K562 (cell line): ENCODE results near the gene LTBP1. TPM values are rescaled to one million over a fixed set of nuclear protein-coding genes. Genes with fewer than 3 reads are reported as not detected.

Experiments used
- ARID1B ChIP-seq: fragments of 450-650 bp; IDR thresholded peaks from 2 replicates; pipeline ENCODE4 v1.6.1; 2016; ENCODE audit warnings: antibody characterized with exemption, mild to moderate bottlenecking, inconsistent platforms
- ASH1L ChIP-seq: fragments of 450-650 bp; IDR thresholded peaks from 2 replicates; pipeline ENCODE4 v1.6.1; 2018; ENCODE audit warnings: borderline replicate concordance, mild to moderate bottlenecking, low read depth; ENCODE audit not compliant: partially characterized antibody
- CGGBP1 ChIP-seq: fragments of 250-450 bp; sonication (Bioruptor Pico); IDR thresholded peaks from 2 replicates; pipeline ENCODE4 v1.9.0; 2021; ENCODE audit warnings: mild to moderate bottlenecking
- CHCHD3 ChIP-seq: fragments of 250-450 bp; sonication (Bioruptor Pico); IDR thresholded peaks from 2 replicates; pipeline ENCODE4 v2.1.2; 2022; ENCODE audit warnings: mild to moderate bottlenecking
- FOSL1 ChIP-seq: fragments of 200-800 bp; sonication (Bioruptor generic); conservative IDR thresholded peaks from 2 replicates; pipeline ENCODE4 v1.6.1; 2016; ENCODE audit warnings: missing genetic modification characterization, missing compliant biosample characterization
- SRSF9 ChIP-seq: fragments of 200-400 bp; formaldehyde crosslinking; IDR thresholded peaks from 2 replicates; pipeline ENCODE4 v1.6.1; 2017; ENCODE audit warnings: low read depth, low read length, borderline replicate concordance
- TRIM24 ChIP-seq, 2 experiments: fragments of 450-650 bp; IDR thresholded peaks; 2 replicates each; pipeline ENCODE4 v1.6.1; 2016
- ZBTB26 ChIP-seq: fragments of 450-650 bp; formaldehyde crosslinking; IDR thresholded peaks from 2 replicates; pipeline ENCODE4 v1.4.0; 2022; ENCODE audit warnings: missing genetic modification characterization
- ZNF41 ChIP-seq: fragments of 250-450 bp; sonication (Bioruptor Pico); conservative IDR thresholded peaks from 2 replicates; pipeline ENCODE4 v1.4.0; 2020; ENCODE audit warnings: mild to moderate bottlenecking
- polyA plus RNA-seq, 8 experiments: library from polyadenylated mRNA; depleted of rRNA in 4 of 8; stranded (reverse) in 5 of 8; unstranded in 3 of 8; fragments of >200 nt; fragmentation: Nextera tagmentation in 2 of 8; fragmentation: Illumina TruSeq in 1 of 8; extraction: Ambion mirVana in 2 of 8; extraction: Trizol in 1 of 8; gene quantifications; 2 replicates each; pipeline versions ENCODE4 v1.2.1 to v1.2.3, GENCODE V29; 2011 to 2014; ENCODE audit warnings: inconsistent platforms in 1 of 8, missing spikeins in 1 of 8
- total RNA-seq, 7 experiments: library from RNA; depleted of rRNA in 6 of 7; stranded (reverse); fragments of >200 nt in 6 of 7; fragmentation: Illumina TruSeq in 2 of 7; extraction: Trizol in 2 of 7; gene quantifications; 2 replicates each; pipeline versions ENCODE4 v1.2.1 to v1.2.3, GENCODE V29; 2011 to 2021; ENCODE audit warnings: low replicate concordance in 1 of 7
- TF ChIP-seq, protein P1 (sequence below): fragments of 250-450 bp; sonication (Bioruptor Pico); IDR thresholded peaks from 2 replicates; pipeline ENCODE4 v1.8.0; 2021; ENCODE audit warnings: mild to moderate bottlenecking, moderate library complexity
- TF ChIP-seq, protein P2 (sequence below): fragments of 450-650 bp; IDR thresholded peaks from 2 replicates; pipeline ENCODE4 v1.6.1; 2016; ENCODE audit warnings: low read depth, mild to moderate bottlenecking, moderate library complexity
- TF ChIP-seq, protein P3 (sequence below): fragments of 450-650 bp; formaldehyde crosslinking; IDR thresholded peaks from 2 replicates; pipeline ENCODE4 v1.4.0; 2020; ENCODE audit warnings: mild to moderate bottlenecking, mixed read lengths
- TF ChIP-seq, protein P4 (sequence below): fragments of 250-450 bp; sonication (Bioruptor Pico); IDR thresholded peaks from 2 replicates; pipeline ENCODE4 v1.5.0; 2022; ENCODE audit warnings: mild to moderate bottlenecking
- TF ChIP-seq, protein P5 (sequence below), 2 experiments: fragments of 450-650 bp; IDR thresholded peaks; 2 replicates each; pipeline ENCODE4 v1.6.1; 2018; ENCODE audit warnings: mild to moderate bottlenecking in 2 of 2, low read depth in 1 of 2; ENCODE audit not compliant: partially characterized antibody in 2 of 2

Gene LTBP1
- total and polyA plus RNA-seq, 9 of the 15 experiments (the other 6 are each of a cell fraction or from before 2014, with no cell fraction given), result 3.6 to 16.4 (median 8.5) TPM

DNA sequence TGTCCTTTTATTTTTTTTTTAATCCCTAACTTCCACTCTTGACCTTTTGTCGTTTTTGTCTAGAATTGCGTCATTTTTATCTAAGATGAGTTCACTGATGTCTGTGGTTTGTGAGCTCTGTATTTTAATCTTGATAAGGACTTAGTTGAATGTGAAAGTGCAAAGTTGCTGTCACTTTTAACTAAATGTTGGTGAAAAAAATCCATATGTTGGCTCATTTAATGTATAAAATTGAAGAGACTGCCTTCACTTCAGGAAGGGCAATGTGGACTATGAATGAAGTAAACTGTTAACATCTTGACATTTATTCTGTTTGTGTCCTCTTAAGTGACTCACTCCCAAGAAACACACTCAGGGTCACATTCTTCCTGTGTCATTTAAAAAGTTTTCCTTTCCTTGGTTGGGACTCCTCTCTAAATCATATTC is 273.1 kb downstream of the LTBP1 start (continued):
- TF ChIP-seq ASH1L (no peak), SRSF9 (no peak), CGGBP1 (no peak), ZBTB26 (CRISPR knock-in tag) (no peak), TRIM24 (IDR thresholded peaks at IDR 0.05) (peak; percentile 31 to 55; a peak in 2 of 4 replicates), ZNF41 (no peak), ARID1B (peak; percentile 57), CHCHD3 (no peak), FOSL1 (tag) (peak; percentile 81)
- TF ChIP-seq, protein P1, sequence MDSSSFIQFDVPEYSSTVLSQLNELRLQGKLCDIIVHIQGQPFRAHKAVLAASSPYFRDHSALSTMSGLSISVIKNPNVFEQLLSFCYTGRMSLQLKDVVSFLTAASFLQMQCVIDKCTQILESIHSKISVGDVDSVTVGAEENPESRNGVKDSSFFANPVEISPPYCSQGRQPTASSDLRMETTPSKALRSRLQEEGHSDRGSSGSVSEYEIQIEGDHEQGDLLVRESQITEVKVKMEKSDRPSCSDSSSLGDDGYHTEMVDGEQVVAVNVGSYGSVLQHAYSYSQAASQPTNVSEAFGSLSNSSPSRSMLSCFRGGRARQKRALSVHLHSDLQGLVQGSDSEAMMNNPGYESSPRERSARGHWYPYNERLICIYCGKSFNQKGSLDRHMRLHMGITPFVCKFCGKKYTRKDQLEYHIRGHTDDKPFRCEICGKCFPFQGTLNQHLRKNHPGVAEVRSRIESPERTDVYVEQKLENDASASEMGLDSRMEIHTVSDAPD, result no peak
- TF ChIP-seq, protein P2, sequence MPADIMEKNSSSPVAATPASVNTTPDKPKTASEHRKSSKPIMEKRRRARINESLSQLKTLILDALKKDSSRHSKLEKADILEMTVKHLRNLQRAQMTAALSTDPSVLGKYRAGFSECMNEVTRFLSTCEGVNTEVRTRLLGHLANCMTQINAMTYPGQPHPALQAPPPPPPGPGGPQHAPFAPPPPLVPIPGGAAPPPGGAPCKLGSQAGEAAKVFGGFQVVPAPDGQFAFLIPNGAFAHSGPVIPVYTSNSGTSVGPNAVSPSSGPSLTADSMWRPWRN, result no peak
- TF ChIP-seq, protein P3, sequence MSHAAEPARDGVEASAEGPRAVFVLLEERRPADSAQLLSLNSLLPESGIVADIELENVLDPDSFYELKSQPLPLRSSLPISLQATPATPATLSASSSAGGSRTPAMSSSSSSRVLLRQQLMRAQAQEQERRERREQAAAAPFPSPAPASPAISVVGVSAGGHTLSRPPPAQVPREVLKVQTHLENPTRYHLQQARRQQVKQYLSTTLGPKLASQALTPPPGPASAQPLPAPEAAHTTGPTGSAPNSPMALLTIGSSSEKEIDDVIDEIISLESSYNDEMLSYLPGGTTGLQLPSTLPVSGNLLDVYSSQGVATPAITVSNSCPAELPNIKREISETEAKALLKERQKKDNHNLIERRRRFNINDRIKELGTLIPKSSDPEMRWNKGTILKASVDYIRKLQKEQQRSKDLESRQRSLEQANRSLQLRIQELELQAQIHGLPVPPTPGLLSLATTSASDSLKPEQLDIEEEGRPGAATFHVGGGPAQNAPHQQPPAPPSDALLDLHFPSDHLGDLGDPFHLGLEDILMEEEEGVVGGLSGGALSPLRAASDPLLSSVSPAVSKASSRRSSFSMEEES (CRISPR knock-in tag), result no peak
- TF ChIP-seq, protein P4, sequence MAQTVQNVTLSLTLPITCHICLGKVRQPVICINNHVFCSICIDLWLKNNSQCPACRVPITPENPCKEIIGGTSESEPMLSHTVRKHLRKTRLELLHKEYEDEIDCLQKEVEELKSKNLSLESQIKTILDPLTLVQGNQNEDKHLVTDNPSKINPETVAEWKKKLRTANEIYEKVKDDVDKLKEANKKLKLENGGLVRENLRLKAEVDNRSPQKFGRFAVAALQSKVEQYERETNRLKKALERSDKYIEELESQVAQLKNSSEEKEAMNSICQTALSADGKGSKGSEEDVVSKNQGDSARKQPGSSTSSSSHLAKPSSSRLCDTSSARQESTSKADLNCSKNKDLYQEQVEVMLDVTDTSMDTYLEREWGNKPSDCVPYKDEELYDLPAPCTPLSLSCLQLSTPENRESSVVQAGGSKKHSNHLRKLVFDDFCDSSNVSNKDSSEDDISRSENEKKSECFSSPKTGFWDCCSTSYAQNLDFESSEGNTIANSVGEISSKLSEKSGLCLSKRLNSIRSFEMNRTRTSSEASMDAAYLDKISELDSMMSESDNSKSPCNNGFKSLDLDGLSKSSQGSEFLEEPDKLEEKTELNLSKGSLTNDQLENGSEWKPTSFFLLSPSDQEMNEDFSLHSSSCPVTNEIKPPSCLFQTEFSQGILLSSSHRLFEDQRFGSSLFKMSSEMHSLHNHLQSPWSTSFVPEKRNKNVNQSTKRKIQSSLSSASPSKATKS, result no peak
- TF ChIP-seq, protein P5, sequence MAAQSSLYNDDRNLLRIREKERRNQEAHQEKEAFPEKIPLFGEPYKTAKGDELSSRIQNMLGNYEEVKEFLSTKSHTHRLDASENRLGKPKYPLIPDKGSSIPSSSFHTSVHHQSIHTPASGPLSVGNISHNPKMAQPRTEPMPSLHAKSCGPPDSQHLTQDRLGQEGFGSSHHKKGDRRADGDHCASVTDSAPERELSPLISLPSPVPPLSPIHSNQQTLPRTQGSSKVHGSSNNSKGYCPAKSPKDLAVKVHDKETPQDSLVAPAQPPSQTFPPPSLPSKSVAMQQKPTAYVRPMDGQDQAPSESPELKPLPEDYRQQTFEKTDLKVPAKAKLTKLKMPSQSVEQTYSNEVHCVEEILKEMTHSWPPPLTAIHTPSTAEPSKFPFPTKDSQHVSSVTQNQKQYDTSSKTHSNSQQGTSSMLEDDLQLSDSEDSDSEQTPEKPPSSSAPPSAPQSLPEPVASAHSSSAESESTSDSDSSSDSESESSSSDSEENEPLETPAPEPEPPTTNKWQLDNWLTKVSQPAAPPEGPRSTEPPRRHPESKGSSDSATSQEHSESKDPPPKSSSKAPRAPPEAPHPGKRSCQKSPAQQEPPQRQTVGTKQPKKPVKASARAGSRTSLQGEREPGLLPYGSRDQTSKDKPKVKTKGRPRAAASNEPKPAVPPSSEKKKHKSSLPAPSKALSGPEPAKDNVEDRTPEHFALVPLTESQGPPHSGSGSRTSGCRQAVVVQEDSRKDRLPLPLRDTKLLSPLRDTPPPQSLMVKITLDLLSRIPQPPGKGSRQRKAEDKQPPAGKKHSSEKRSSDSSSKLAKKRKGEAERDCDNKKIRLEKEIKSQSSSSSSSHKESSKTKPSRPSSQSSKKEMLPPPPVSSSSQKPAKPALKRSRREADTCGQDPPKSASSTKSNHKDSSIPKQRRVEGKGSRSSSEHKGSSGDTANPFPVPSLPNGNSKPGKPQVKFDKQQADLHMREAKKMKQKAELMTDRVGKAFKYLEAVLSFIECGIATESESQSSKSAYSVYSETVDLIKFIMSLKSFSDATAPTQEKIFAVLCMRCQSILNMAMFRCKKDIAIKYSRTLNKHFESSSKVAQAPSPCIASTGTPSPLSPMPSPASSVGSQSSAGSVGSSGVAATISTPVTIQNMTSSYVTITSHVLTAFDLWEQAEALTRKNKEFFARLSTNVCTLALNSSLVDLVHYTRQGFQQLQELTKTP (IDR thresholded peaks at IDR 0.05; ENCODE audit: low read depth in 1 of 2, partially characterized antibody in 2 of 2), result no peak
